ENCODE data around the gene STK10. TPM values are rescaled to one million over a fixed set of nuclear protein-coding genes. Genes with fewer than 3 reads are reported as not detected.

STK10 gene
- total and polyA plus RNA-seq, 9 of the 15 experiments (the other 6 are each of a cell fraction or from before 2014, with no cell fraction given): 0.30 to 6.7 (median 2.4) TPM

GRCh38 chr5:172144291-172144815, 43.7 kb downstream of the STK10 start (continued):
- TF ChIP-seq SMARCA5 (IDR thresholded peaks at IDR 0.05) (peak; percentile 87), PBX2 (CRISPR knock-in tag; IDR thresholded peaks at IDR 0.05; ENCODE audit: low read depth) (no peak), PBX2 (tag; conservative IDR thresholded peaks at IDR 0.05; ENCODE audit: low read depth) (no peak), ARID4B (CRISPR knock-in tag; IDR thresholded peaks at IDR 0.05) (0 out of 2 replicates have a peak, but pooled peaks have one; percentile 38), SNRNP70 (optimal IDR thresholded peaks at IDR 0.05; ENCODE audit: low read depth, low read length) (no peak), HOMEZ (CRISPR knock-in tag; IDR thresholded peaks at IDR 0.05) (no peak), TAF1 (IDR thresholded peaks at IDR 0.05; ENCODE audit: control insufficient read depth, extremely low read depth, insufficient read depth, low read length, severe bottlenecking) (no peak), PRPF4 (IDR thresholded peaks at IDR 0.05; ENCODE audit: insufficient read depth, low read depth, low read length, poor library complexity, severe bottlenecking) (no peak), ERF (CRISPR knock-in tag; IDR thresholded peaks at IDR 0.05) (no peak), HDAC8 (tag; IDR thresholded peaks at IDR 0.05) (no peak), HBP1 (CRISPR knock-in tag; IDR thresholded peaks at IDR 0.05) (no peak), RHOXF2B (CRISPR knock-in tag; conservative IDR thresholded peaks at IDR 0.05) (no peak), NCOA1 (IDR thresholded peaks at IDR 0.05; ENCODE audit: low read depth) (no peak), ZNF444 (CRISPR knock-in tag; IDR thresholded peaks at IDR 0.05) (no peak), ZNF780A (CRISPR knock-in tag; IDR thresholded peaks at IDR 0.05) (no peak), EP400 (IDR thresholded peaks at IDR 0.05) (no peak), ZFP36 (IDR thresholded peaks at IDR 0.05; ENCODE audit: low read depth, low read length, partially characterized antibody) (peak; percentile 82), MCM5 (IDR thresholded peaks at IDR 0.05; ENCODE audit: low read depth) (no peak), ZNF668 (CRISPR knock-in tag; IDR thresholded peaks at IDR 0.05) (no peak), RBM25 (IDR thresholded peaks at IDR 0.05; ENCODE audit: low read depth, low read length, severe bottlenecking) (no peak)
